ENCODE data around the gene PREB.
"Not testable (repeated sequence)": the region's sequence is repeated elsewhere in the genome, so short reads cannot be mapped to it uniquely, and the experiment has no call there.

The PREB gene

GRCh38 chr2:27133905-27134780, at the start of gene PREB:
TSS of gene PREB (minus strand) at chr2:27134636. CDS start at chr2:27134421, 215 bp downstream.
- in situ Hi-C loops (cut with MboI; ENCODE audit: low sequenced_read_pairs) = no loop called here

- in situ Hi-C loops (cut with MboI; ENCODE audit: low sequenced_read_pairs) = no loop called here
Measured at GRCh38 chr2:27184115-27184514, 49.7 kb upstream of the PREB start.

GRCh38 chr2:27182346-27182745, 47.9 kb upstream of the PREB start:
- in situ Hi-C loops (cut with MboI; ENCODE audit: low sequenced_read_pairs) = no loop called here

- in situ Hi-C loops (cut with MboI; ENCODE audit: low sequenced_read_pairs) = no loop called here
Measured at GRCh38 chr2:27179344-27180000, 45.0 kb upstream of the PREB start.

GRCh38 chr2:27178469-27178868, 44.0 kb upstream of the PREB start:
- in situ Hi-C loops (cut with MboI; ENCODE audit: low sequenced_read_pairs) = no loop called here

GRCh38 chr2:27177441-27178351, 43.3 kb upstream of the PREB start:
- in situ Hi-C loops (cut with MboI; ENCODE audit: low sequenced_read_pairs) = no loop called here

- in situ Hi-C loops (cut with MboI; ENCODE audit: low sequenced_read_pairs) = not testable (repeated sequence)
Measured at GRCh38 chr2:27175781-27176180, 41.3 kb upstream of the PREB start.

- in situ Hi-C loops (cut with MboI; ENCODE audit: low sequenced_read_pairs) = no loop called here
Measured at GRCh38 chr2:27175330-27175729, 40.9 kb upstream of the PREB start.

GRCh38 chr2:27174638-27175037, 40.2 kb upstream of the PREB start:
- in situ Hi-C loops (cut with MboI; ENCODE audit: low sequenced_read_pairs) = no loop called here

- in situ Hi-C loops (cut with MboI; ENCODE audit: low sequenced_read_pairs) = no loop called here
Measured at GRCh38 chr2:27171351-27171848, 37.0 kb upstream of the PREB start.

GRCh38 chr2:27170581-27171337, 36.3 kb upstream of the PREB start:
- in situ Hi-C loops (cut with MboI; ENCODE audit: low sequenced_read_pairs) = no loop called here

GRCh38 chr2:27164960-27165763, 30.7 kb upstream of the PREB start:
- in situ Hi-C loops (cut with MboI; ENCODE audit: low sequenced_read_pairs) = no loop called here

GRCh38 chr2:27162151-27163121, 28.0 kb upstream of the PREB start:
- in situ Hi-C loops (cut with MboI; ENCODE audit: low sequenced_read_pairs) = no loop called here

GRCh38 chr2:27160191-27160590, 25.8 kb upstream of the PREB start:
- in situ Hi-C loops (cut with MboI; ENCODE audit: low sequenced_read_pairs) = no loop called here

GRCh38 chr2:27159271-27159670, 24.8 kb upstream of the PREB start:
- in situ Hi-C loops (cut with MboI; ENCODE audit: low sequenced_read_pairs) = no loop called here

GRCh38 chr2:27158468-27158867, 24.0 kb upstream of the PREB start:
- in situ Hi-C loops (cut with MboI; ENCODE audit: low sequenced_read_pairs) = no loop called here

- in situ Hi-C loops (cut with MboI; ENCODE audit: low sequenced_read_pairs) = no loop called here
Measured at GRCh38 chr2:27155069-27155520, 20.7 kb upstream of the PREB start.

GRCh38 chr2:27154488-27154887, 20.1 kb upstream of the PREB start:
- in situ Hi-C loops (cut with MboI; ENCODE audit: low sequenced_read_pairs) = no loop called here

Measured in HL-60/S4 treated with retinoic acid at 250 ng/mL for 4 days and 3 days (cell line).